OCI-LY7 (cell line): ENCODE data around the gene PRKAG2. TPM values are rescaled to one million over a fixed set of nuclear protein-coding genes. Genes with fewer than 3 reads are reported as not detected.

Experiments
- BruUV-seq: library from RNA; stranded (reverse); fragments of 400-500 nt; replicated peaks from 2 replicates; lab custom pipeline; 2021; lab: Mats Ljungman, UMichigan
- CTCF ChIA-PET: fragments of 300-600 bp; sonication (Branson Sonifier 250); formaldehyde crosslinking; loops from one replicate; lab custom pipeline; 2022; ENCODE audit warnings: antibody characterized with exemption; ENCODE audit not compliant: unreplicated experiment; lab: Charles Lee
- POLR2A ChIA-PET: fragments of 300-600 bp; sonication (Branson Sonifier 250); formaldehyde crosslinking; loops from one replicate; lab custom pipeline; 2022; ENCODE audit warnings: antibody characterized with exemption; lab: Charles Lee
- DNase-seq: peaks from one replicate; pipeline ENCODE4 v3.0.0-alpha.2; 2015; ENCODE audit warnings: low spot score
- H2AFZ ChIP-seq: fragments of 200-600 bp; sonication (generic), shearing (Covaris generic); 2 replicates; pipeline ENCODE4 v1.6.1; 2014; ENCODE audit warnings: mild to moderate bottlenecking, antibody characterized with exemption, low read length, moderate library complexity
- H3K27ac ChIP-seq: fragments of 200-600 bp; sonication (generic); 2 replicates; pipeline ENCODE4 v1.5.1; 2014; ENCODE audit warnings: mixed run types, low read depth, mild to moderate bottlenecking, moderate library complexity, low read length, inconsistent platforms; ENCODE audit not compliant: poor library complexity, severe bottlenecking
- H3K36me3 ChIP-seq: fragments of 200-600 bp; sonication (generic); 2 replicates; pipeline ENCODE4 v1.6.1; 2014; ENCODE audit warnings: mild to moderate bottlenecking, antibody characterized with exemption, low read length, moderate library complexity, mixed read lengths; ENCODE audit not compliant: insufficient read depth
- H3K4me1 ChIP-seq: fragments of 200-600 bp; sonication (generic); 2 replicates; pipeline ENCODE4 v1.5.1; 2014; ENCODE audit warnings: mild to moderate bottlenecking, low read length; ENCODE audit not compliant: insufficient read depth, poor library complexity, severe bottlenecking
- H3K4me2 ChIP-seq: fragments of 200-600 bp; sonication (generic); 2 replicates; pipeline ENCODE4 v1.6.1; 2014; ENCODE audit warnings: mild to moderate bottlenecking, low read length
- H3K4me3 ChIP-seq: fragments of 200-600 bp; sonication (generic); 2 replicates; pipeline ENCODE4 v1.5.1; 2014; ENCODE audit warnings: mild to moderate bottlenecking, low read depth, low read length; ENCODE audit not compliant: poor library complexity, severe bottlenecking
- H3K79me2 ChIP-seq: fragments of 200-600 bp; sonication (generic); 2 replicates; pipeline ENCODE4 v1.6.1; 2016; ENCODE audit warnings: low read depth, mild to moderate bottlenecking, low read length, moderate library complexity, mixed read lengths; ENCODE audit not compliant: insufficient read depth
- H3K9me2 ChIP-seq: fragments of 200-600 bp; sonication (generic); 2 replicates; pipeline ENCODE4 v1.6.1; 2016; ENCODE audit warnings: mild to moderate bottlenecking, low read length, mixed read lengths; ENCODE audit not compliant: insufficient read depth
- H3K9me3 ChIP-seq: fragments of 200-600 bp; sonication (generic); 2 replicates; pipeline ENCODE4 v1.6.1; 2014; ENCODE audit warnings: mild to moderate bottlenecking, mixed run types, low read length, mixed read lengths
- H4K20me1 ChIP-seq: fragments of 200-600 bp; sonication (generic); 2 replicates; pipeline ENCODE4 v1.6.1; 2014; ENCODE audit warnings: mild to moderate bottlenecking, antibody characterized with exemption, low read length, moderate library complexity, mixed read lengths; ENCODE audit not compliant: insufficient read depth
- EZH2phosphoT487 ChIP-seq: fragments of 200-600 bp; sonication (generic); IDR thresholded peaks from 2 replicates; pipeline ENCODE4 v1.6.1; 2018; ENCODE audit warnings: low read depth, borderline replicate concordance, mild to moderate bottlenecking, mixed run types, antibody characterized with exemption, low read length, moderate library complexity, mixed read lengths
- intact Hi-C: fragments of 100-400 bp; cut with micrococcal nuclease; formaldehyde crosslinking; loops from one replicate; pipeline ENCODE4 v1.10.0; 2022; ENCODE audit not compliant: unreplicated experiment
- total RNA-seq, 2 experiments: library from RNA; depleted of rRNA in 1 of 2; stranded (reverse); fragments of >200 nt in 1 of 2; shearing (Covaris generic) in 1 of 2; gene quantifications; 2 replicates each; pipeline ENCODE4 v1.2.3, GENCODE V29; 2014 to 2022
- TF ChIP-seq, protein P1 (sequence below): fragments of 200-600 bp; sonication (generic); conservative IDR thresholded peaks from 2 replicates; pipeline ENCODE4 v1.5.1; 2014; ENCODE audit warnings: mild to moderate bottlenecking, antibody characterized with exemption, low read length, moderate library complexity, mixed read lengths

The PRKAG2 gene
- total RNA-seq, 2 experiments from 2014 or later = 1.2 to 5.1 TPM

DNA sequence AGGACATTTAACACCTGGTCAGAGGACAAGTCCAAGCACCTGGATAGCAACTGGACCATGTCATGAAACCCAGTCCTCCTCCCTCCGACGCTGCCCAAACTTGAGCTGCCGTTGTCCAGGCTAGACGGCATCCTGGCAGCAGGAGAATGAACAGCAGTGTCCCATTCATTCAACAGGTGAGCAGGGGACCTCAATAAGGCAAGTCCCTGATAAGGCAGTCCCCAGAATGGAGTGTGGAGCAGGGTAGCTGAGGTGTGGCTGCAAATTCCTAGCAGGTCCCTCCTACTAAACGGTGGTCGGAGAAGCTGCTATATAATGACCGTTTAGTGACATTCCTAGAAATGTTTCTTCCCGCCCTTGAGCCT, 169.8 kb downstream of the PRKAG2 start:
- H4K20me1 ChIP-seq = no peaks in the 10 kb centered on the region
- H3K9me2 ChIP-seq = no peaks in the 10 kb centered on the region
- no peak overlapping the region for H3K4me2 ChIP-seq
- no peak overlapping the region for H2AFZ ChIP-seq
- DNase-seq = no peak
- H3K79me2 ChIP-seq = no peaks in the 10 kb centered on the region
- intact Hi-C loops = no loop called here
- H3K36me3 ChIP-seq = no peaks in the 10 kb centered on the region
- no peak overlapping the region for H3K27ac ChIP-seq
- no peaks in the 10 kb centered on the region for H3K9me3 ChIP-seq
- no peaks in the 10 kb centered on the region for H3K4me1 ChIP-seq
- ChIA-PET CTCF (no interaction called here), POLR2A (no interaction called here)
- no peak overlapping the region for H3K4me3 ChIP-seq
- no TSS peak for BruUV-seq
- no peak for TF ChIP-seq EZH2phosphoT487
- TF ChIP-seq, protein P1, sequence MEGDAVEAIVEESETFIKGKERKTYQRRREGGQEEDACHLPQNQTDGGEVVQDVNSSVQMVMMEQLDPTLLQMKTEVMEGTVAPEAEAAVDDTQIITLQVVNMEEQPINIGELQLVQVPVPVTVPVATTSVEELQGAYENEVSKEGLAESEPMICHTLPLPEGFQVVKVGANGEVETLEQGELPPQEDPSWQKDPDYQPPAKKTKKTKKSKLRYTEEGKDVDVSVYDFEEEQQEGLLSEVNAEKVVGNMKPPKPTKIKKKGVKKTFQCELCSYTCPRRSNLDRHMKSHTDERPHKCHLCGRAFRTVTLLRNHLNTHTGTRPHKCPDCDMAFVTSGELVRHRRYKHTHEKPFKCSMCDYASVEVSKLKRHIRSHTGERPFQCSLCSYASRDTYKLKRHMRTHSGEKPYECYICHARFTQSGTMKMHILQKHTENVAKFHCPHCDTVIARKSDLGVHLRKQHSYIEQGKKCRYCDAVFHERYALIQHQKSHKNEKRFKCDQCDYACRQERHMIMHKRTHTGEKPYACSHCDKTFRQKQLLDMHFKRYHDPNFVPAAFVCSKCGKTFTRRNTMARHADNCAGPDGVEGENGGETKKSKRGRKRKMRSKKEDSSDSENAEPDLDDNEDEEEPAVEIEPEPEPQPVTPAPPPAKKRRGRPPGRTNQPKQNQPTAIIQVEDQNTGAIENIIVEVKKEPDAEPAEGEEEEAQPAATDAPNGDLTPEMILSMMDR = no peak

DNA sequence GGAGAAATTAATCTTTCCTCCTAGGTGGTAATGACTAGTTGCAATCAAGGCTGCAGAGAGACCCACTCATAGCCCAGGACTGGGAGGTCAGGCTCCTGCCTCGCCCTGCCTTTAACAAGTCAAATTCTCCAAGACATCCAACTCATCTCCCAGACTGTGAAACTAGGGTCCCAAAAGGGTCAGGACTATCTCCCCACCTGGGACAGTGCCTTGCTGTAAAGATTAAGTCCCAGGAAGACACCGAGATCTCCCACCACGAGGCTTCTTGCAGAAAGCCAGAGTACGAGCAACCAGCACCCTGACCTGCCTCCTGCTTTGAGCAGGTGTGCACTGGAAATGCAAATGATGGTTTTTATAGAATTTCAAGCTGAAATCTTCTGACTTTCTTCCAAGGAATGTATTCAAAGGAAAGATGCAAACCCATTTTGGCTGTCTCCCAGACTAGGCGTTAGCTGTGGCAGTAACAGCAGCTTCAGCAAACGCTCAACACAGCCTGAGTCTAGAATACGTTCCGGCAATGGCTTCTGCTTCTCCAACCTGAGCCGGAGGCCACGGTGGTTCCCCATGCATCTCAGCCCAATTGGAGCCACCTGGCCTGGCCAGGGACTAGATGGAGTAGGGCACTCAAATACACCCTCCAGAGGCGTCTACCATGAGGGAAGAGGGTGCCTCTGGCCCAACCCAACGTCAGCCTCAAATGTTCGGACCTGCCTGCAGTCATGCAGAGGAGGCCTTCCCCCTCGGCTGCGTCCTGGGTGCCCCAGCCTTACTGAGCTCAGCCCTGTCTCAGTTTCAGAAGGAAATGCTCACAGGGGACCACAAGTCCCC, 170.4 kb downstream of the PRKAG2 start:
- DNase-seq = no peak
- H3K4me1 ChIP-seq = no peaks in the 10 kb centered on the region
- ChIA-PET POLR2A (no interaction called here), CTCF (no interaction called here)
- H3K9me2 ChIP-seq = no peaks in the 10 kb centered on the region
- no peaks in the 10 kb centered on the region for H3K9me3 ChIP-seq
- no peak overlapping the region for H3K4me3 ChIP-seq
- H3K27ac ChIP-seq = no peak overlapping the region
- no peak for TF ChIP-seq EZH2phosphoT487
- TF ChIP-seq, protein P1 = no peak
- no peaks in the 10 kb centered on the region for H3K36me3 ChIP-seq
- H3K4me2 ChIP-seq = no peak overlapping the region
- no peak overlapping the region for H2AFZ ChIP-seq
- intact Hi-C loops = no loop called here
- no peaks in the 10 kb centered on the region for H3K79me2 ChIP-seq
- H4K20me1 ChIP-seq = no peaks in the 10 kb centered on the region
- BruUV-seq = no TSS peak

DNA sequence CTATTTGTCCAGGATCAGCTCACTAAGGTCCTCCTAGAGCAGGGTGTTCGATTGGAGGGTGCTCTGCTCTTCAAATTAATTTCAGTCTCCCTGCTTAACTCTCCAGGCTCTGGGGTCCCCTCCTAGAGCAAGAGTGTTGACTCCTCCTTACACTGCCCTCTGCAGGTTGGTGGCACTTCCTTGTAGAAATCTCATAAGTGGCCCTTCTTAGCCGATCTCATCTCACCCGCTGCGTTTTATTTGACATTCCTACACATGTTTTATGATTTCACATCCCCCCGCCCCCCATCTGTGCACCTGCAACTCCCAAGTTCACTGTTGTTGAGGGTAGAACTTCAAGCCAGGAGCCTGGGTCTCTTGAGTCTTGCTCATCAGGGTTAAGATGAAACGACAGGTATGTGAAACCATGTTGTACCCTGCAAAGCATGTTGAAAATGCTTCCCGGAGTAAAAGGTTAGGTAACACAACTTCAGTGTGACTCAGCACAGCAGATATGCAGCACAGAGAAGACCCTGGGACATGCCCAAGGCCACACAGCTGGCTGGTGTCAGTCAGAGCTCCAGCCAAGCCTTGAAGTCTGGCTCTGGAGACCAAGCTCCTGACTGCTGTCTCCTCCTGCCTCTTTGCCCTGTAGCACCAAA, 171.2 kb downstream of the PRKAG2 start:
- POLR2A ChIA-PET = no interaction called here
- no peak overlapping the region for H3K4me2 ChIP-seq
- intact Hi-C loops = no loop called here

More for the DNA sequence above, 171.2 kb downstream of the PRKAG2 start:
- Histone ChIP-seq H3K9me3 (no peaks in the 10 kb centered on the region), H4K20me1 (no peaks in the 10 kb centered on the region), H3K79me2 (no peaks in the 10 kb centered on the region), H3K9me2 (no peaks in the 10 kb centered on the region), H2AFZ (no peak overlapping the region), H3K4me1 (no peaks in the 10 kb centered on the region), H3K36me3 (no peaks in the 10 kb centered on the region), H3K27ac (no peak overlapping the region), H3K4me3 (no peak overlapping the region)
- TF ChIP-seq, protein P1 = peak; percentile 75
- no peak for TF ChIP-seq EZH2phosphoT487
- CTCF ChIA-PET = no interaction called here
- peak; percentile 20 for DNase-seq
- no TSS peak for BruUV-seq
